ENCODE results near the gene SERPINA9. TPM values are rescaled to one million over a fixed set of nuclear protein-coding genes. Genes with fewer than 3 reads are reported as not detected.
A peak's percentile ranks its signal among the peaks of the same experiment; 100 is the strongest.
"Not testable (repeated sequence)": the region's sequence is repeated elsewhere in the genome, so short reads cannot be mapped to it uniquely, and the experiment has no call there.

SERPINA9 gene
- total RNA-seq, 1 donor from 2014 or later: not detected

- no peak for DNase-seq (ENCODE audit: low spot score)
- intact Hi-C loops (cut with DNase I): no loop called here
- ATAC-seq: no peak
Observed at GRCh38 chr14:94491511-94491910, 15.5 kb upstream of the SERPINA9 start.

- no peak for DNase-seq (ENCODE audit: low spot score)
- intact Hi-C loops (cut with DNase I): loop anchor here (5.0 to 10.0 kb wide), 2 partner anchors 135 to 342 kb away; no protein-coding TSS in a partner anchor
- ATAC-seq: no peak
Observed at GRCh38 chr14:94489336-94489735, 13.3 kb upstream of the SERPINA9 start.

- DNase-seq (ENCODE audit: low spot score) (no peak), ATAC-seq (no peak)
- intact Hi-C loops (cut with DNase I): loop anchor here (5.0 to 10.0 kb wide), 2 partner anchors 132 to 340 kb away; no protein-coding TSS in a partner anchor
Observed at GRCh38 chr14:94486883-94487282, 10.9 kb upstream of the SERPINA9 start.

GRCh38 chr14:94485944-94486841 lies 10.2 kb upstream of the SERPINA9 start:
- intact Hi-C loops (cut with DNase I): loop anchor here (5.0 to 10.0 kb wide), 2 partner anchors 131 to 339 kb away; no protein-coding TSS in a partner anchor
- DNase-seq (ENCODE audit: low spot score) (peak; percentile 77), ATAC-seq (peak; percentile 86)

- no peak for ATAC-seq
- intact Hi-C loops (cut with DNase I): loop anchor here (10.0 kb wide), 1 partner anchor 130 kb away; no protein-coding TSS in a partner anchor
Observed at GRCh38 chr14:94484481-94484880, 8.5 kb upstream of the SERPINA9 start.

GRCh38 chr14:94483729-94484275 lies 7.8 kb upstream of the SERPINA9 start:
- no peak for DNase-seq (ENCODE audit: low spot score)
- no peak for ATAC-seq
- intact Hi-C loops (cut with DNase I): loop anchor here (10.0 kb wide), 1 partner anchor 129 kb away; no protein-coding TSS in a partner anchor

More at GRCh38 chr14:94484481-94484880, 8.5 kb upstream of the SERPINA9 start:
- no peak for DNase-seq (ENCODE audit: low spot score)

- ATAC-seq (no peak), DNase-seq (ENCODE audit: low spot score) (no peak)
- intact Hi-C loops (cut with DNase I): loop anchor here (10.0 kb wide), 1 partner anchor 128 kb away; no protein-coding TSS in a partner anchor
Observed at GRCh38 chr14:94483071-94483451, 7.1 kb upstream of the SERPINA9 start.

GRCh38 chr14:94482132-94483070 lies 6.4 kb upstream of the SERPINA9 start:
- ATAC-seq; DNase-seq (ENCODE audit: low spot score): not testable (repeated sequence)
- intact Hi-C loops (cut with DNase I): loop anchor here (10.0 kb wide), 1 partner anchor 128 kb away; no protein-coding TSS in a partner anchor

- DNase-seq (ENCODE audit: low spot score) (no peak), ATAC-seq (no peak)
- intact Hi-C loops (cut with DNase I): loop anchor here (10.0 kb wide), 1 partner anchor 127 kb away; no protein-coding TSS in a partner anchor
Observed at GRCh38 chr14:94481468-94482131, 5.6 kb upstream of the SERPINA9 start.

- intact Hi-C loops (cut with DNase I): loop anchor here (10.0 kb wide), 1 partner anchor 126 kb away; no protein-coding TSS in a partner anchor
- ATAC-seq (no peak), DNase-seq (ENCODE audit: low spot score) (no peak)
Observed at GRCh38 chr14:94480809-94481208, 4.8 kb upstream of the SERPINA9 start.

- ATAC-seq (no peak), DNase-seq (ENCODE audit: low spot score) (no peak)
- intact Hi-C loops (cut with DNase I): no loop called here
Observed at GRCh38 chr14:94478420-94478819, 2.4 kb upstream of the SERPINA9 start.

- DNase-seq (ENCODE audit: low spot score): no peak
- intact Hi-C loops (cut with DNase I): no loop called here
- ATAC-seq: no peak
Observed at GRCh38 chr14:94474581-94475031, 1.4 kb downstream of the SERPINA9 start.

- DNase-seq (ENCODE audit: low spot score) (no peak), ATAC-seq (no peak)
- intact Hi-C loops (cut with DNase I): no loop called here
Observed at GRCh38 chr14:94473666-94474410, 2.2 kb downstream of the SERPINA9 start.

- ATAC-seq (no peak), DNase-seq (ENCODE audit: low spot score) (no peak)
- intact Hi-C loops (cut with DNase I): no loop called here
Observed at GRCh38 chr14:94472842-94473241, 3.2 kb downstream of the SERPINA9 start.

GRCh38 chr14:94471045-94471444 lies 5.0 kb downstream of the SERPINA9 start:
- intact Hi-C loops (cut with DNase I): no loop called here
- ATAC-seq (no peak), DNase-seq (ENCODE audit: low spot score) (no peak)

- ATAC-seq: no peak
- DNase-seq (ENCODE audit: low spot score): no peak
- intact Hi-C loops (cut with DNase I): no loop called here
Observed at GRCh38 chr14:94470311-94470710, 5.7 kb downstream of the SERPINA9 start.

GRCh38 chr14:94469261-94469660 lies 6.7 kb downstream of the SERPINA9 start:
- ATAC-seq (no peak), DNase-seq (ENCODE audit: low spot score) (no peak)
- intact Hi-C loops (cut with DNase I): no loop called here

Measured in sciatic nerve (tissue), 2 donors.